ENCODE data around the gene CD274.
"Not testable (repeated sequence)": the region's sequence is repeated elsewhere in the genome, so short reads cannot be mapped to it uniquely, and the experiment has no call there.

The CD274 gene

GRCh38 chr9:5429873-5430564 is 20.3 kb upstream of the CD274 start:
- TF ChIP-seq CTCF (IDR thresholded peaks at IDR 0.05; ENCODE audit: low read length): no peak
- no peak for TF ChIP-seq EZH2 (IDR thresholded peaks at IDR 0.05; ENCODE audit: borderline replicate concordance, low read length)
- Histone ChIP-seq H3K4me2 (ENCODE audit: low read length) (no peak overlapping the region), H3K36me3 (ENCODE audit: insufficient read depth, low read length) (peaks cover 7% of the 10 kb centered on the region), H3K79me2 (ENCODE audit: insufficient read depth, low read length) (no peaks in the 10 kb centered on the region), H3K27ac (ENCODE audit: low read depth, low read length, poor library complexity, severe bottlenecking) (no peak overlapping the region), H3K4me3 (ENCODE audit: low read depth, low read length, poor library complexity, severe bottlenecking) (no peak overlapping the region), H3K27me3 (ENCODE audit: insufficient read depth, low read length) (no peaks in the 10 kb centered on the region), H3K9me2 (ENCODE audit: low read depth, low read length) (no peaks in the 10 kb centered on the region), H3K9me3 (ENCODE audit: low read length) (no peaks in the 10 kb centered on the region), H3K4me1 (ENCODE audit: insufficient read depth, low read length, severe bottlenecking) (no peaks in the 10 kb centered on the region), H2AFZ (ENCODE audit: low read length) (no peak overlapping the region), H3K9ac (ENCODE audit: low read length) (no peak overlapping the region), H4K20me1 (ENCODE audit: insufficient read depth, low read length) (no peaks in the 10 kb centered on the region), H3F3A (ENCODE audit: insufficient read depth, low read length) (no peaks in the 10 kb centered on the region)

DNA sequence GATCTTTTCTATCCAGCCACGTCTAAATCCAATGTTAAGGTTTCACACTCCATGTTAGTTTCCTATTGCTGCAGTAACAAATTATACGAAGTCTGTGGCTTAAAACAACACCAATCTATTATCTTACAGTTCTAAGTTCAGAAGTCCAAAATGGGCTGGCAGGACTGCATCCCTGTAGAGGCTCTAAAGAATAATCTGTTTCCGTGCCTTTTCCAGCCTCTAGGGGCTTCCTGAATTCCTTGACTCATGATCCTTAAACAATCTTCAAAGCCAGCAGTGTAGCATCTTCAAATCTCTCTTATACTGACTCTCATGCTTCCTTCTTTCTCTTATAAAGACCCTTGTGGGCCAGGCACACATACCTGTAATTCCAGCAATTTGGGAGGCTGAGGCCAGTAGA is 19.4 kb upstream of the CD274 start:
- H4K20me1 ChIP-seq (ENCODE audit: insufficient read depth, low read length): no peaks in the 10 kb centered on the region
- H3K9ac ChIP-seq (ENCODE audit: low read length): no peak overlapping the region
- peaks cover 6% of the 10 kb centered on the region; the same call in 1 of the 2 replicates for H3K9me3 ChIP-seq (ENCODE audit: low read length)
- no peaks in the 10 kb centered on the region for H3F3A ChIP-seq (ENCODE audit: insufficient read depth, low read length)
- TF ChIP-seq CTCF (IDR thresholded peaks at IDR 0.05; ENCODE audit: low read length) (no peak), EZH2 (IDR thresholded peaks at IDR 0.05; ENCODE audit: borderline replicate concordance, low read length) (no peak)
- no peak overlapping the region for H3K4me3 ChIP-seq (ENCODE audit: low read depth, low read length, poor library complexity, severe bottlenecking)
- H3K4me1 ChIP-seq (ENCODE audit: insufficient read depth, low read length, severe bottlenecking): no peaks in the 10 kb centered on the region
- no peaks in the 10 kb centered on the region for H3K79me2 ChIP-seq (ENCODE audit: insufficient read depth, low read length)
- H3K27me3 ChIP-seq (ENCODE audit: insufficient read depth, low read length): no peaks in the 10 kb centered on the region
- H3K27ac ChIP-seq (ENCODE audit: low read depth, low read length, poor library complexity, severe bottlenecking): no peak overlapping the region
- H3K4me2 ChIP-seq (ENCODE audit: low read length): no peak overlapping the region
- H3K36me3 ChIP-seq (ENCODE audit: insufficient read depth, low read length): peaks cover 15% of the 10 kb centered on the region
- no peaks in the 10 kb centered on the region for H3K9me2 ChIP-seq (ENCODE audit: low read depth, low read length)
- H2AFZ ChIP-seq (ENCODE audit: low read length): no peak overlapping the region

- not testable (repeated sequence) for H3K9me3 ChIP-seq (ENCODE audit: low read length); H3K4me3 ChIP-seq (ENCODE audit: low read depth, low read length, poor library complexity, severe bottlenecking); H3K27ac ChIP-seq (ENCODE audit: low read depth, low read length, poor library complexity, severe bottlenecking); H3K9ac ChIP-seq (ENCODE audit: low read length); H3K4me2 ChIP-seq (ENCODE audit: low read length); H3K4me1 ChIP-seq (ENCODE audit: insufficient read depth, low read length, severe bottlenecking); H4K20me1 ChIP-seq (ENCODE audit: insufficient read depth, low read length); H2AFZ ChIP-seq (ENCODE audit: low read length); H3F3A ChIP-seq (ENCODE audit: insufficient read depth, low read length); H3K27me3 ChIP-seq (ENCODE audit: insufficient read depth, low read length); H3K79me2 ChIP-seq (ENCODE audit: insufficient read depth, low read length); H3K9me2 ChIP-seq (ENCODE audit: low read depth, low read length)
- H3K36me3 ChIP-seq (ENCODE audit: insufficient read depth, low read length): peaks cover 19% of the 10 kb centered on the region
Measured at GRCh38 chr9:5432890-5433289, 17.5 kb upstream of the CD274 start.

- H2AFZ ChIP-seq (ENCODE audit: low read length); H3K4me2 ChIP-seq (ENCODE audit: low read length); H3K27me3 ChIP-seq (ENCODE audit: insufficient read depth, low read length); H4K20me1 ChIP-seq (ENCODE audit: insufficient read depth, low read length); H3K79me2 ChIP-seq (ENCODE audit: insufficient read depth, low read length); H3F3A ChIP-seq (ENCODE audit: insufficient read depth, low read length); H3K9me2 ChIP-seq (ENCODE audit: low read depth, low read length); H3K4me3 ChIP-seq (ENCODE audit: low read depth, low read length, poor library complexity, severe bottlenecking); H3K9me3 ChIP-seq (ENCODE audit: low read length); H3K27ac ChIP-seq (ENCODE audit: low read depth, low read length, poor library complexity, severe bottlenecking); H3K9ac ChIP-seq (ENCODE audit: low read length): not testable (repeated sequence)
- H3K36me3 ChIP-seq (ENCODE audit: insufficient read depth, low read length): peaks cover 19% of the 10 kb centered on the region
- H3K4me1 ChIP-seq (ENCODE audit: insufficient read depth, low read length, severe bottlenecking): peaks cover 13% of the 10 kb centered on the region
Measured at GRCh38 chr9:5433328-5433727, 17.0 kb upstream of the CD274 start.

- not testable (repeated sequence) for H4K20me1 ChIP-seq (ENCODE audit: insufficient read depth, low read length); H3K9me3 ChIP-seq (ENCODE audit: low read length); H3K27me3 ChIP-seq (ENCODE audit: insufficient read depth, low read length); H3F3A ChIP-seq (ENCODE audit: insufficient read depth, low read length); H3K4me3 ChIP-seq (ENCODE audit: low read depth, low read length, poor library complexity, severe bottlenecking); H3K27ac ChIP-seq (ENCODE audit: low read depth, low read length, poor library complexity, severe bottlenecking); H3K9me2 ChIP-seq (ENCODE audit: low read depth, low read length); H3K79me2 ChIP-seq (ENCODE audit: insufficient read depth, low read length); H3K9ac ChIP-seq (ENCODE audit: low read length); H3K4me2 ChIP-seq (ENCODE audit: low read length); H2AFZ ChIP-seq (ENCODE audit: low read length)
- Histone ChIP-seq H3K36me3 (ENCODE audit: insufficient read depth, low read length) (peaks cover 19% of the 10 kb centered on the region), H3K4me1 (ENCODE audit: insufficient read depth, low read length, severe bottlenecking) (peaks cover 21% of the 10 kb centered on the region)
Measured at GRCh38 chr9:5433841-5434810, 16.2 kb upstream of the CD274 start.

All from OCI-LY1 (cell line).